HG03439 (cell line): ENCODE measurements around the gene SMAD5.

Source experiments
- ATAC-seq: cut with Tn5 transposase; IDR thresholded peaks from one replicate; pipeline ENCODE4 v1.9.1; 2021; ENCODE audit warnings: mild to moderate bottlenecking, moderate library complexity; ENCODE audit not compliant: unreplicated experiment

The SMAD5 gene

DNA sequence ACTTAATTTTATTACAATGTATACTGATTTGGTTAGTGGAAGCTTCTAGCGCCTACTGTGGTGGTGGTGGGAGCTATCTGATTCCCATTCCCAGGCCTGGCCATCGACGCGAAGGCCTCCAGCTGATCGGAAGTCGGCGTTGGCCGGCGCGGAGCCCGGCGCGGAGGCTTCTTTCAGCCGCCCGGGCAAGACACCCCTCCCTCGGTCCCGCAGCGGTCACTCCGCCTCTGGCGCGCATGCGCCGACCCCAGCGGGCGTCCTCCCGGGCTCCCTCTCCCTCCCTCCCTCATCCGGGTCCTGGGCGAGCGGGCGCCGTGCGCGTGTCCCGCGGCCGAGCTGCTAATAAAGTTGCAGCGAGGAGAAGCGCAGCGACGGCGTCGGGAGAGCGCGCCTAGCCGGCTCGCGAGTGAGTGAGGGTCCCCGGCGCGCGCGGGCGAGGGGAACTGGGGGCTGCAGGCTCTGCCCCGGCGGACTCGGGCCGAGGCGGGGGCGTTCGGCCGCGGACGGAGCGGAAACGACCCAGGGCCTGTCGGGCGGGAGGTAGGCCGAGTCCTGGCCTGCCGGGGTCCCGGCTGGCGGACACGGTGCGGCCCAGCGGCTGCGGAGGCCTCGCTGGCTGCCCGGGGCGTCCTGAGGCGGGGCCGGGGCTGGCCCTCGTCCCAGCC is at the start of gene SMAD5:
Gene SMAD5, plus strand, starts transcription at position 289 of the 665 bp plus-strand sequence. CDS start 20,916 bp downstream, outside the sequence.
- ATAC-seq = peak; percentile 93

- no peak for ATAC-seq
Measured at GRCh38 chr5:136084698-136085097, 47.9 kb upstream of the SMAD5 start.

GRCh38 chr5:136086783-136087566 is 45.7 kb upstream of the SMAD5 start:
- ATAC-seq = no peak

DNA sequence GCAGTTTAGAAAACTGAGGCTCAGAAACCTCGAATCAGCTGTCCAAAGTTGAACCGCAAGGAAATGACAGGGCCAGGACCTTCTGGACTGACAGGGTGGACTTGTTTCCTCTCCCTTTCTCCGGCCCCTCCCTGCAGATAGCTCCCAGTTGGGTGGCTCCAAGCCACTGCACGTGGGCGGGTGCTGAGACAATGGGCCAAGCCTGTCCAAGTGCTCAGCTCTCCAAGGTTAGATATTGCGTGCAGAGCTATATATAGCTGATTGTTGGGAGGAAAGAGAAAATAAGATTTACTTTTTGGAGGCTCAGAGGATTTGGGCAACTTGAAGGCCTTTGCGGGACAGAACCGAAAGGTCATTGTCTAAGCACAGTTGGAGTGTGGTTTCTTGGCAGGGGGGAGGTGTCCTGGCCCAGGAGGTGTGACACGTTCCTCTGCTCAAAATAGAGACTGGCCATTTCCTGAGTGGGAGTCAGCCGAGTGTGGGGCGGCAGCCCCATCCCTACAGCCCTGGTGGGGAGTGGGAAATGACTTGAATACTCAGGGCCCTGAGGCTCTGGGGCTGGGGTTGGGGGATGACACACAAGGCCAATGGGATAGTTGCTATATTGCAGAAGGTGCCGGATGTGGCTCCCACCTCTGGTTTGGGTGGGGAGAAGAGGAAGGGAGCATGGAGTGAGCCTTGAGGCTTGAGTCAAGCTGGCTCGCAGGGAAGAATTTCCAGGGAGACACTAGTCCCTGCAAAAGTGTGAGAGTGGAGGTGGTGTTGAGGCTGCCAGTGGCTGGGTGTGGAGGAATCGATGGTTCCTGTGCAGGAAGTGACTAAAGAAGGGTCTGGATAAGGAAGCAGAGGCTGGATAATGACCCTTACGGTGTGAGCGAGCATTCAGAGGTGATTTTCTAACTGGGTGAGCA is 44.4 kb upstream of the SMAD5 start:
- ATAC-seq = no peak

DNA sequence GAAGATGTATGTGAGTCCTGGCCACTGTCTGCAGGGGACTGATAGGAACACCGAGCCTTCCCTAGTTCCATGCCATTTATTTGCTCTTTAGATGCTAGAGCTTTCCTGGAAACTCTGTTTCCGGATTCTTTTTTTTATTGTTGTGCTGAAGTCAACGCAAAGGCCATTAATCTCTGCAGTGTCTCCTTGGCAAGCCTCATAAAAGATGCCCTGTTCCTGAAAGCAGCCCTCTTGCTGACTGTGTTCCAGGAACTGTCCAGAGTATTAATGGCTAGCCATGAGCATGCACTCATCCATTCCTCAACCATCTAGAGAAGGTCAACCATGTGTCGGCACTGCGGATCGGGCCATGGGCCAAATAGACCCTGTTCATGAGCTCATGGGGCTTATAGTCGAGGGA is 42.9 kb upstream of the SMAD5 start:
- ATAC-seq = no peak

GRCh38 chr5:136090319-136090718 is 42.3 kb upstream of the SMAD5 start:
- no peak for ATAC-seq

DNA sequence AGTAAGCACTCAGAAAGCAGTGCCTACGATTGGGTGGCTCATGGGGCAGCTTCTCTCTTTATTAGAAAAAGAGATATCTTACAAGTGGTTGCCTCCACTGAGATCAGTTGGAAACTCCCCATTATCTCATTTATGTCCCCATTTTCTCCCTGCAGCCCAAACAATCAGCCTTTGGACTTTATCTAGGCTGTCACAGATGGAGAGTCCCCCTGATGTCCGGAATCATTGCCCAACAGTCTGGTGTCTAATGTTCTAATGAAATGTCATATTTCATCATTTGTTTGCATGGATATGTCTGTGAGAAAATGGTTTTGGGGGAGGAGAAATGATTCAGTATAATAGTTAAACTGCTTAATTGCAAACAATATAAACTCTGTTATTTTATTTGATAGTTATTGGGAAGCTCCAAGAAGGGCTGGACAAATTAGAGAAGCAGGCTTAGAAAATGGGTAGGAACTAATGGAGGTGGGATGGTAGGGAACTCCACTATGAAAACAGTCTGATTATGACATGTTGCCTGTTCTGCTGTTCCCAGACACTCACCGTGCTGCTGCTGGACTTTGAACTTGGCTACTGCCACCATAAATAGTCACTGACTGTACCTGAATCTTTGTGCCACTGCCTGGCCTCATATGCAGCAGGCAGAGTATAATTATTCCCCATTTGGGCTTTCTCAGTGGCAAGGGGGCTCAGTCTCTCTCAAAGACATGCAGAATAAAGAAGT is 38.3 kb upstream of the SMAD5 start:
- no peak for ATAC-seq

DNA sequence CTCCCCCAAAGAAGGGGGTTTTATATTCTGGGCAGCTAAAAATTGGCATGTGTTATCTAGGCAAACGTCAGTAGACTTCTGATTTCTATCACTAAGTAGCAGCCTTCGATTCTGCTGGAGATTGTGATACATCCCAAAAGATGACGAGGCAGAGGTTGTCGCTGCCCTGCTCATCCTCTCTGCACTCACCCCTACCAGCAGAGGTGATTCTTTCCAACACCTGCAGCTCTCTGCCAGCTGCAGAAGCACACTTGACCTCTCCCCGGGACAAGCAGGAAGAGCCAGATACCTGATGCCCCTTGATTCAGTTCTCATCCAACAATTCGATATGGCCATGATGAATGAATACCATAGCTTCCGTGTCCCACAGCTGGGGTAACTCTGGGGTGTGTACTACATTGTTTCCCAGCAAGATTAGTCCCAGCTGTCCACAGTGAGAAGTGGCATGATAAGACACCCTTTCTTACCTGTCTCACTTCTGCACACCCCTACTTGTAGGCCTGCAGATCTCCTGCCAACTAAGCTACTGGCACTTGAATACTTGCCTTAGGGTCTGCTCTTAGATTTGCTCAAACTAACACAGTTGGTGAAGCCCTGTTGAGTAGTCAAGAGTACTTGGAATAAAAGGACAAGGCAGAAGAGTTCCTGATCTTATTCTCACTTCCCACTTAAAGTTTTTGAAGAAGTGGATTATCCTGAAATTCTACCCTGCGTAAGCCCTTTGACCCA is 37.6 kb upstream of the SMAD5 start:
- ATAC-seq = no peak

DNA sequence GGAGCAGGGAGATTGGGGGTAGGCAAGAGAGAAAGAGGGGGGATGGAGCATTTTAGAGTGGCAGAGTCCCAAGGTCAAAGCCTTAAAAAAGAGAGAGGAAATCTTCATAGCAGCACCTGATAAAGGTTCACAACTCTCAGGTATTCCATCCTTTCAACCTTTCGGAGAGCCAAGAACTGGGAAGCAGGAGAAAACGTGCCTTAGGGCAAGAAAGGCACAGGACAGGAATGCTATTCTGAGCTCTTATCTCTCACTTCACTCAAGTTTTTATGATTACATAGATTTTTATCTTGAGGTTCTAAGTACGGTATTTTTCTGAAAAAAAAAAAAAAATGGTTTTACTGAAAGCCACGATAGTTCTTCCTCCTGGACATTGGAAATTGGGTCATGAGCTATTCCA is 34.5 kb upstream of the SMAD5 start:
- no peak for ATAC-seq

DNA sequence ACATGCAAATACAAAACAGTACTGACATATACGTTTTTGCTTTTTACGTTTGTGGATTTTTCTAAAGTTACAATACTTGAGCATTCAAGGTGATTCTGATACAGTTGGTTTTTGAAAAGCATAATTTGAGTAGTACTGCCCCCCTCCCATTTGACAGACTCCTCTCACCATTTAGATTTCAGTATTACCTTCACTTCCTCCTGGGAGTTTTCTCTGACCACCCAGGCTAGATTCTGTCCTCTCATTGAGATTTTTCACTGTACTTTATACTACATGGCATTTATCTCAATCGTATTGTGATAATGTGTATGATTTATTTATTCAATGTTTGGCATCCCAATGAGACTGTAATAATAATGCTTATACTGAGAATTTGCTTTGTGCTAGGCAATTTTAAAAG is 32.8 kb upstream of the SMAD5 start:
- ATAC-seq = no peak

GRCh38 chr5:136101884-136102283 is 30.8 kb upstream of the SMAD5 start:
- ATAC-seq = no peak

- no peak for ATAC-seq
Measured at GRCh38 chr5:136103118-136103517, 29.5 kb upstream of the SMAD5 start.

DNA sequence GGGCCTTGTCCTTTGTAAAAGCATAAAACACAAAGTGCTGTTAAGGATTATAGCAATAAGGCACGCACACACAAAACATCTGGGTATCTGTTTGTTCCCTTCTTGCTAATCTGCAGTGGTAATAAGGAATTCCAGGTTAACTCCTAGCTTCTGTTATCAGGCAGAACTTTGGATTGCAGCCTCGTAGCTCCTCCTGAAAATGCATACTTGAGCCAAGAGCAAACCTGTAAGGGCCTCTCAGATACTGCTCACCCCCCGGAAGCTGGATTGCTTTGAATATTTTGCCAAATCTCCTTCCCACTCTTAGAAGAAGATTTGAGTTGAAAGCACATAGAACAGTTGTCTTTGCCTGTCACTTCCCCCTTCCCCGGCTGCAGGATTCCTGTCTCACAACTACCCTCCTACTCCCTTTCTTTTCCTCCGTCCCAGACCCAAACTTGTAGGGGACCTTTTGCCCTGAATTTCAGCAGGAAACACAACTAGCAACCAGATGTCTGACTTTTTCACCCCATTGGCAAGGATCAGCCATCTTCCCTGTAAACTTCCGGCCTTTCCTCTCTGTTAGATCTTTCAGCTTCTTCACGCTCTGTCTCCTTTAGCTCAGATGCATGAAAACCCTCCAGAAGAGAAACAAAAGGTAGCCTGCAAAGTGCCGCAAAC is 28.2 kb upstream of the SMAD5 start:
- ATAC-seq = no peak

- no peak for ATAC-seq
Measured at GRCh38 chr5:136106351-136107031, 26.2 kb upstream of the SMAD5 start.

GRCh38 chr5:136108180-136108611 is 24.4 kb upstream of the SMAD5 start:
- ATAC-seq = no peak

- ATAC-seq = no peak
Measured at GRCh38 chr5:136108766-136109165, 23.9 kb upstream of the SMAD5 start.

- no peak for ATAC-seq
Measured at GRCh38 chr5:136109453-136110135, 23.1 kb upstream of the SMAD5 start.

GRCh38 chr5:136113606-136114005 is 19.0 kb upstream of the SMAD5 start:
- ATAC-seq = no peak
